Fibroblast of lung (primary cell): ENCODE results near the gene DCAF5. TPM values are rescaled to one million over a fixed set of nuclear protein-coding genes. Genes with fewer than 3 reads are reported as not detected.

Source experiments
- DNase-seq, 2 donors: peaks; one replicate each; pipeline versions ENCODE4 v3.0.0 to v3.0.0-alpha.2; 2010; ENCODE audit warnings: low read depth in 2 of 2
- H2AFZ ChIP-seq: 2 replicates; pipeline ENCODE4 v1.5.1; 2012; ENCODE audit warnings: low read length, control low read depth, inconsistent platforms
- H3K27ac ChIP-seq: 2 replicates; pipeline ENCODE4 v1.5.1; 2011; ENCODE audit warnings: low read length, control low read depth; ENCODE audit not compliant: insufficient read depth
- H3K27me3 ChIP-seq: 2 replicates; pipeline ENCODE4 v1.5.1; 2011; ENCODE audit warnings: mild to moderate bottlenecking, low read length; ENCODE audit not compliant: control insufficient read depth, insufficient read depth
- H3K36me3 ChIP-seq: 2 replicates; pipeline ENCODE4 v1.5.1; 2011; ENCODE audit warnings: low read length; ENCODE audit not compliant: control insufficient read depth, insufficient read depth
- H3K4me1 ChIP-seq: 2 replicates; pipeline ENCODE4 v1.5.1; 2011; ENCODE audit warnings: low read length; ENCODE audit not compliant: control insufficient read depth, insufficient read depth; ENCODE audit errors: extremely low read depth
- H3K4me2 ChIP-seq: 2 replicates; pipeline ENCODE4 v1.5.1; 2011; ENCODE audit warnings: low read length, control low read depth; ENCODE audit not compliant: insufficient read depth; ENCODE audit errors: extremely low read depth
- H3K4me3 ChIP-seq, 4 experiments: fragments of 200-600 bp in 1 of 4; sonication (generic) in 1 of 4; replicated peaks in 1 of 4; 2 replicates each; pipeline ENCODE4 v1.5.1; 2011 to 2016; ENCODE audit warnings: low read length in 4 of 4, low read depth in 3 of 4, mild to moderate bottlenecking in 3 of 4, control low read depth in 2 of 4, inconsistent platforms in 1 of 4, mixed read lengths in 1 of 4; ENCODE audit not compliant: insufficient read depth in 1 of 4; ENCODE audit errors: control extremely low read depth in 1 of 4
- H3K79me2 ChIP-seq: 2 replicates; pipeline ENCODE4 v1.5.1; 2012; ENCODE audit warnings: mild to moderate bottlenecking, low read length, inconsistent platforms; ENCODE audit not compliant: control insufficient read depth, insufficient read depth
- H3K9ac ChIP-seq: 2 replicates; pipeline ENCODE4 v1.5.1; 2011; ENCODE audit warnings: mild to moderate bottlenecking, low read length, control low read depth; ENCODE audit not compliant: insufficient read depth
- H3K9me3 ChIP-seq: 2 replicates; pipeline ENCODE4 v1.5.1; 2012; ENCODE audit warnings: low read depth, low read length; ENCODE audit not compliant: control insufficient read depth, insufficient read depth
- H4K20me1 ChIP-seq: 2 replicates; pipeline ENCODE4 v1.5.1; 2011; ENCODE audit warnings: low read length; ENCODE audit not compliant: control insufficient read depth, insufficient read depth; ENCODE audit errors: extremely low read depth
- CTCF ChIP-seq, 2 donors: IDR thresholded peaks in 1 of 2; conservative IDR thresholded peaks in 1 of 2; 1 replicate in 1 of 2; 2 replicates in 1 of 2; pipeline ENCODE4 v1.5.1; 2011 to 2012; ENCODE audit warnings: low read length in 2 of 2, control low read depth in 1 of 2, inconsistent platforms in 1 of 2, low read depth in 1 of 2, mild to moderate bottlenecking in 1 of 2
- EZH2 ChIP-seq: IDR thresholded peaks from 2 replicates; pipeline ENCODE4 v1.5.1; 2012; ENCODE audit warnings: low read length, control low read depth, mild to moderate bottlenecking; ENCODE audit errors: missing control alignments
- polyA plus RNA-seq, 2 donors: library from polyadenylated mRNA; depleted of rRNA in 1 of 2; stranded (reverse) in 1 of 2; unstranded in 1 of 2; fragments of >200 nt; gene quantifications; 2 replicates each; pipeline ENCODE4 v1.2.1, GENCODE V29; 2011 to 2012; ENCODE audit warnings: missing spikeins in 1 of 2
- total RNA-seq: library from RNA; depleted of rRNA; stranded (reverse); fragments of >200 nt; gene quantifications from 2 replicates; pipeline ENCODE4 v1.2.1, GENCODE V29; 2014

The DCAF5 gene
- total and polyA plus RNA-seq, 2 donors (not counting 1 experiment from before 2014, with no cell fraction given), result 16.8 to 31.8 TPM

GRCh38 chr14:69050240-69051184 lies 102.4 kb downstream of the DCAF5 start:
- peaks cover 19% of the 10 kb centered on the region for H3K4me1 ChIP-seq
- H3K36me3 ChIP-seq, result peaks cover 15% of the 10 kb centered on the region
- no peaks in the 10 kb centered on the region for H3K79me2 ChIP-seq
- H2AFZ ChIP-seq, result no peak overlapping the region
- no peaks in the 10 kb centered on the region for H3K27me3 ChIP-seq
- DNase-seq, result no peak
- H3K4me2 ChIP-seq, result no peak overlapping the region
- no peak overlapping the region for H3K4me3 ChIP-seq
- TF ChIP-seq EZH2 (no peak), CTCF (conservative IDR thresholded peaks at IDR 0.05 in 1 of 2, IDR thresholded peaks at IDR 0.05 in 1 of 2; ENCODE audit: low read depth in 1 of 2, low read length in 2 of 2) (no peak)
- H3K9ac ChIP-seq, result no peak overlapping the region
- no peaks in the 10 kb centered on the region for H4K20me1 ChIP-seq
- H3K9me3 ChIP-seq, result no peaks in the 10 kb centered on the region
- H3K27ac ChIP-seq, result no peak overlapping the region

- H3K27me3 ChIP-seq, result no peaks in the 10 kb centered on the region
- H4K20me1 ChIP-seq, result no peaks in the 10 kb centered on the region
- TF ChIP-seq EZH2 (no peak), CTCF (conservative IDR thresholded peaks at IDR 0.05 in 1 of 2, IDR thresholded peaks at IDR 0.05 in 1 of 2; ENCODE audit: low read depth in 1 of 2, low read length in 2 of 2) (no peak)
- DNase-seq, result peak; percentile 86 to 91
- H3K4me2 ChIP-seq, result peak overlapping the region; percentile 60
- H3K79me2 ChIP-seq, result no peaks in the 10 kb centered on the region
- no peak overlapping the region for H3K9ac ChIP-seq
- peaks cover 8% of the 10 kb centered on the region for H3K36me3 ChIP-seq
- peaks cover 26% of the 10 kb centered on the region for H3K4me1 ChIP-seq
- H3K4me3 ChIP-seq, result no peak overlapping the region
- no peaks in the 10 kb centered on the region for H3K9me3 ChIP-seq
- H2AFZ ChIP-seq, result no peak overlapping the region
- H3K27ac ChIP-seq, result peak overlapping the region; percentile 35
These were observed 103.2 kb downstream of the DCAF5 start for GRCh38 chr14:69049675-69050074.

- TF ChIP-seq EZH2 (no peak), CTCF (conservative IDR thresholded peaks at IDR 0.05 in 1 of 2, IDR thresholded peaks at IDR 0.05 in 1 of 2; ENCODE audit: low read depth in 1 of 2, low read length in 2 of 2) (no peak)
- DNase-seq, result peak; percentile 18 to 44
- Histone ChIP-seq H3K79me2 (no peaks in the 10 kb centered on the region), H4K20me1 (no peaks in the 10 kb centered on the region), H3K9ac (no peak overlapping the region), H2AFZ (no peak overlapping the region), H3K4me2 (no peak overlapping the region), H3K36me3 (peaks cover 2% of the 10 kb centered on the region), H3K27ac (no peak overlapping the region), H3K27me3 (no peaks in the 10 kb centered on the region), H3K4me3 (no peak overlapping the region), H3K4me1 (peaks cover 33% of the 10 kb centered on the region), H3K9me3 (no peaks in the 10 kb centered on the region)
These were observed 104.5 kb downstream of the DCAF5 start for GRCh38 chr14:69048456-69048855.
